HG02870 (cell line): Measurements from ENCODE around the gene MYADML2.

Experiments used
- ATAC-seq: cut with Tn5 transposase; IDR thresholded peaks from one replicate; pipeline ENCODE4 v1.9.1; 2021; ENCODE audit warnings: mild to moderate bottlenecking, moderate library complexity; ENCODE audit not compliant: unreplicated experiment

The MYADML2 gene

GRCh38 chr17:81901167-81902022, 45.6 kb downstream of the MYADML2 start:
- no peak for ATAC-seq

- no peak for ATAC-seq
Measured at GRCh38 chr17:81900181-81900820, 46.7 kb downstream of the MYADML2 start.

- no peak for ATAC-seq
Measured at GRCh38 chr17:81899514-81900166, 47.4 kb downstream of the MYADML2 start.

GRCh38 chr17:81898885-81899284, 48.1 kb downstream of the MYADML2 start:
- no peak for ATAC-seq

- ATAC-seq = no peak
Measured at GRCh38 chr17:81898029-81898866, 48.8 kb downstream of the MYADML2 start.

- no peak for ATAC-seq
Measured at GRCh38 chr17:81895400-81895799, 51.6 kb downstream of the MYADML2 start.

GRCh38 chr17:81891303-81891552, 55.8 kb downstream of the MYADML2 start:
- no peak for ATAC-seq

GRCh38 chr17:81890447-81891302, 56.4 kb downstream of the MYADML2 start:
- ATAC-seq = no peak
